Heart right ventricle (tissue), 16 donors: ENCODE measurements around the gene CDKAL1. TPM values are rescaled to one million over a fixed set of nuclear protein-coding genes. Genes with fewer than 3 reads are reported as not detected.

ENCODE experiments used
- ATAC-seq, 8 donors: fragments of 200-7000 bp; cut with Tn5 transposase; one replicate each; pipeline ENCODE4 v1.9.1; 2020; ENCODE audit warnings: mild to moderate bottlenecking in 8 of 8, moderate library complexity in 8 of 8, moderate number of reproducible peaks in 1 of 8
- DNase-seq, 2 donors: peaks; one replicate each; pipeline ENCODE4 v3.0.0-alpha.2; 2020
- H3K27ac ChIP-seq, 10 donors: fragments of 200-600 bp; sonication (generic) in 2 of 10; one replicate each; pipeline versions ENCODE4 v1.5.0 to v1.8.0; 2020 to 2022; ENCODE audit warnings: mild to moderate bottlenecking in 3 of 10
- H3K27me3 ChIP-seq, 7 donors: fragments of 200-600 bp; one replicate each; pipeline ENCODE4 v1.8.0; 2021 to 2022; ENCODE audit warnings: mild to moderate bottlenecking in 2 of 7
- H3K36me3 ChIP-seq, 9 donors: fragments of 200-600 bp; sonication (generic) in 1 of 9; one replicate each; pipeline versions ENCODE4 v1.5.0 to v1.8.0; 2020 to 2022; ENCODE audit warnings: mild to moderate bottlenecking in 2 of 9
- H3K4me1 ChIP-seq, 9 donors: fragments of 200-600 bp; sonication (generic) in 1 of 9; one replicate each; pipeline versions ENCODE4 v1.5.0 to v1.8.0; 2020 to 2022; ENCODE audit warnings: mild to moderate bottlenecking in 4 of 9
- H3K4me3 ChIP-seq, 10 donors: fragments of 200-600 bp; sonication (generic) in 2 of 10; one replicate each; pipeline versions ENCODE4 v1.5.0 to v1.8.0; 2020 to 2022; ENCODE audit warnings: mild to moderate bottlenecking in 7 of 10, moderate library complexity in 2 of 10
- H3K9me3 ChIP-seq, 11 donors: fragments of 200-600 bp in 10 of 11; sonication (generic) in 2 of 11; one replicate each; pipeline versions ENCODE4 v1.5.0 to v1.8.0; 2013 to 2022; ENCODE audit warnings: mild to moderate bottlenecking in 2 of 11, control low read depth in 1 of 11, moderate library complexity in 1 of 11
- WGBS, 2 donors: extraction: QIAGEN DNeasy Blood & Tissue Kit; methylation state at CpG; one replicate each; pipeline ENCODE4 v1.1.7; 2013; ENCODE audit warnings: inconsistent platforms in 1 of 2; 5-methylcytosine and 5-hydroxymethylcytosine counted together
- intact Hi-C, 10 donors: fragments of 100-400 bp; cut with DNase I; formaldehyde crosslinking; loops; one replicate each; pipeline versions ENCODE4 v1.11.1 to v1.14.2; 2022
- polyA plus RNA-seq, 2 donors: library from polyadenylated mRNA; stranded (reverse); fragments of 200-250 nt; gene quantifications; one replicate each; pipeline ENCODE4 v1.2.3, GENCODE V29; 2013
- total RNA-seq, 10 donors: library from RNA; stranded (reverse); fragmentation: NEBNext Ultra II Directional in 3 of 10; extraction: Animal tissue kit (Norgen Biotek cat#: 25700) in 3 of 10; gene quantifications; one replicate each; pipeline versions ENCODE4 v1.2.1 to v1.2.4, GENCODE V29; 2021 to 2023
- TF ChIP-seq, protein P1 (sequence below), 9 donors: fragments of 200-600 bp; sonication (generic) in 2 of 9; IDR thresholded peaks; one replicate each; pipeline versions ENCODE4 v1.5.0 to v1.8.0; 2021 to 2022; ENCODE audit warnings: antibody characterized with exemption in 9 of 9, mild to moderate bottlenecking in 5 of 9, moderate library complexity in 1 of 9
- donor health status: Arrhythmogenic right ventricular cardiomyopathy.
- donor health status: ischemic (EF 13 %, LVEDD 7.1; RV severe dilation, severe dysfunction).
- donor health status: healthy with polysubstance abuse.
- donor health status: DM: no; HTN: yes; CAD: no.
- donor health status: DM: no; HTN: no; CAD: no.
- donor health status: ischemic (EF 25% LVEDD 6.9; RV normal size, moderate dysfunction).
- donor health status: ischemic (EF 25% LVEDD 5.7; RV mildly dilated, moderate dysfunction).
- donor health status: healthy.
- donor health status: DM: yes; HTN: yes; CAD: no.
- donor health status: Ischemic cardiomyopathy.
- donor health status: ischemic (EF 35%, LVEDD 5.7; RV mildly dilated, moderate dysfunction).
- donor health status: nonischemic (EF 11% LVEDD 7.7; RV severe dilation, severe dysfunction).
- donor health status: DM: yes; HTN: yes; CAD: no.
- donor health status: PGD.
- donor health status: ischemic (EF 29% LVEDD 5.4; RV normal size, mild dysfunction).
- donor health status: nonischemic (EF 23%, LVEDD 6.1; RV moderate dilation, normal function).

CDKAL1 gene
- total and polyA plus RNA-seq, 12 donors: 3.2 to 14.0 (median 10.6) TPM

DNA sequence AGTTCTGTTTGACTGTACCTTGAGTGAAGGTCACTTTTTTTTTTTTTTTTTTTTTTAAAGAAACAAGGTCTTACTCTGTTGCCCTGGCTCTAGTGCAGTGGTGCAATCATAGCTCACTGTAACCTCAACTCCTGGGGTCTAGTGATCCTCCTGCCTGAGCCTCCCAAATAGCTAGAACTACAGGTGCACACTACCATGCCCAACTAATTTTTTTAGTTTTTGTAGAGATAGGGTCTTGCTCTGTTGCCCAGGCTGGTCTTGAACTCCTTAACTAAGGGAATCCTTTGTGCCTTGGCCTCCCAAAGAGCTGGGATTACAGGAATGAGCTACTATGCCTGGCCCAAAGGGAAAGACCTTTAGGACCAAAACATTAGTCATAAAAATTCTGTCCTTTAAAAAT lies 413.7 kb downstream of the CDKAL1 start:
- DNase-seq: no peak
- intact Hi-C loops: no loop called here
- H3K4me1 ChIP-seq: peaks cover 0 to 9% (median 6%) of the 10 kb centered on the region in 9 donors
- no peak overlapping the region for H3K27ac ChIP-seq
- no peak overlapping the region for H3K4me3 ChIP-seq
- TF ChIP-seq, protein P1, sequence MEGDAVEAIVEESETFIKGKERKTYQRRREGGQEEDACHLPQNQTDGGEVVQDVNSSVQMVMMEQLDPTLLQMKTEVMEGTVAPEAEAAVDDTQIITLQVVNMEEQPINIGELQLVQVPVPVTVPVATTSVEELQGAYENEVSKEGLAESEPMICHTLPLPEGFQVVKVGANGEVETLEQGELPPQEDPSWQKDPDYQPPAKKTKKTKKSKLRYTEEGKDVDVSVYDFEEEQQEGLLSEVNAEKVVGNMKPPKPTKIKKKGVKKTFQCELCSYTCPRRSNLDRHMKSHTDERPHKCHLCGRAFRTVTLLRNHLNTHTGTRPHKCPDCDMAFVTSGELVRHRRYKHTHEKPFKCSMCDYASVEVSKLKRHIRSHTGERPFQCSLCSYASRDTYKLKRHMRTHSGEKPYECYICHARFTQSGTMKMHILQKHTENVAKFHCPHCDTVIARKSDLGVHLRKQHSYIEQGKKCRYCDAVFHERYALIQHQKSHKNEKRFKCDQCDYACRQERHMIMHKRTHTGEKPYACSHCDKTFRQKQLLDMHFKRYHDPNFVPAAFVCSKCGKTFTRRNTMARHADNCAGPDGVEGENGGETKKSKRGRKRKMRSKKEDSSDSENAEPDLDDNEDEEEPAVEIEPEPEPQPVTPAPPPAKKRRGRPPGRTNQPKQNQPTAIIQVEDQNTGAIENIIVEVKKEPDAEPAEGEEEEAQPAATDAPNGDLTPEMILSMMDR (IDR thresholded peaks at IDR 0.05): no peak
- no peak for ATAC-seq
- no peaks in the 10 kb centered on the region for H3K36me3 ChIP-seq
- no peaks in the 10 kb centered on the region for H3K27me3 ChIP-seq
- peaks cover 0 to 10% (median 0%) of the 10 kb centered on the region in 11 donors for H3K9me3 ChIP-seq

DNA sequence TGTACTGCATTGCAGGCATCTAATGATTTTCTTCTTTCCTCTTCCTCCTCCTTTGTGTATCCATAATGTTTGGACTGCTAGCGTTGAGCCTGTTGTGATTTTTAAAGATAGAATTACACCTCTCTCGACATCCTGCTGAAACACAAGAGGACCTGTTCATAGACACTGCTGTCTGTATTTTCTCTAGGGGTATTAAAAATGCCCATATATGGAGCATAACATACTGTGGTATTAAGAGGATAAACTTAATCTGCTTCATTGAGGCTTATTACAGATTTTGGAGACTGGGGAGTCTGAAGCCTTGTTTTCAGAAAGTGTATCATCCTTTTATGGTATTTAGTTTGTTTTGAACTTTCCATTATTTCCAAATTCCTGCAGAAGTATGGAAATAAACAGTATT lies 414.3 kb downstream of the CDKAL1 start:
- TF ChIP-seq, protein P1 (IDR thresholded peaks at IDR 0.05): no peak
- H3K9me3 ChIP-seq: peaks cover 0 to 4% (median 0%) of the 10 kb centered on the region in 11 donors
- no peak overlapping the region for H3K4me3 ChIP-seq
- no peak for DNase-seq
- H3K27me3 ChIP-seq: no peaks in the 10 kb centered on the region
- no peak for ATAC-seq
- intact Hi-C loops: no loop called here
- no peak overlapping the region for H3K27ac ChIP-seq
- H3K4me1 ChIP-seq: peaks cover 0 to 15% (median 7%) of the 10 kb centered on the region in 9 donors
- WGBS, 2 donors: 81 to 84% methylated on average over 2 of the region's 2 CpGs
- H3K36me3 ChIP-seq: no peaks in the 10 kb centered on the region

DNA sequence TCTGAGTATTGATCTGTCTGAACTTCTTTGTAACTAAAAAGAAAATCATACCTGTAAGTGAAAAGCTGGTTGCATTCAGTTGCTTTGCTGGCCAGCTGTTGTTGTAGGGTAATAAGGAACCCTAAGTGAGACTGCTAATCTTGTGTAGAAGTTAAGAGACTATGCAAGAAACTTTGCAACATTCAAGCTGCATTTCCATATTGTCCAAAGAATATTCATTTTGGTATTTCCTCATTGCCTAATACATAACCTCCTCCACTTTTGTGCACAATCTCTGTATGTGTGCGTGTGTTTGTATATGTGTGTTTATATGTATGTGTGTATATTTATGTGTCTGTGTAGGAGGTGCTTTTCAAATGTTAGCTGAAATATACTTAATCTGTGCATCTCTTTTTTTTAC lies 414.9 kb downstream of the CDKAL1 start:
- H3K4me3 ChIP-seq: no peak overlapping the region
- H3K4me1 ChIP-seq: peaks cover 0 to 16% (median 7%) of the 10 kb centered on the region in 9 donors
- no peaks in the 10 kb centered on the region for H3K36me3 ChIP-seq
- DNase-seq (no peak), ATAC-seq (no peak)
- no peak overlapping the region for H3K27ac ChIP-seq
- no peaks in the 10 kb centered on the region for H3K27me3 ChIP-seq
- 96 to 100% methylated on average over 1 of the region's 1 CpG for WGBS, 2 donors
- intact Hi-C loops: no loop called here
- no peaks in the 10 kb centered on the region for H3K9me3 ChIP-seq
- TF ChIP-seq, protein P1 (IDR thresholded peaks at IDR 0.05): no peak

DNA sequence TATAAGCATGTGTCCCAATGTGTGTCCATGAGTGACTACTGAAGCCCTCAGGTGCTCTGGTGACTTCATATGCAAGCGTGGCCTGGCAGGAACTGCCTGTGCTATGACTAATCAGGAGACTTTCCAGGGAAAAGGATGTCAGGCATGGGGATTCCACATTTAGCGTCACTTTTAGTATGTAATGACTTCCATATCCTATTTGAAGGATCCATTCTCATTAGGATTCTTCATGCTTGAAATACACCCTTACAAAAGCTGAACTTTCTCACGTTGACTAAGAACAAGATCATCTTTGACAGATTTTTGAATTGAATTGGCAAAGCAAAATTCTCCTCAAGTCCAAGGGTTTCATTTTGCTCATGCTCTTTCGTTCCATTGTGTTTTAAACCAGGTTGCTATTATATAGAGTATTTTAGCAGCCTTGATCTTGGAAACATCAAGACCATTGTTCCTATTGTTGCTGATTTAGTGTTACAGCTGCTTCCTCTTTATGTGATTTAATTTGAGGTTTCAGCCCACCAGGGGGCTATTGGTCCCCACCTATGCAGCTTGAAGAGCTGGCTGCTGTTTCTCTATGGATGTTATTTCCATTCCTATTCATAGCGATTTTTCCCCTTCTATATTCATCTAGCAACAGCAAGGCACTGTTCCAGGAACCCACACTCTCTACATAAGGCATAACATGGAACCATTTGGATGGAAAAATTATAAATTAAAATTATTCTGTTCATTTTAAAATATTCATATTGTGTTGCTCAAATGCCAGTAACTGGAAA lies 418.6 kb downstream of the CDKAL1 start:
- H3K4me3 ChIP-seq: no peak overlapping the region
- H3K4me1 ChIP-seq: peaks cover 0 to 16% (median 7%) of the 10 kb centered on the region in 9 donors
- peaks cover 0 to 17% (median 0%) of the 10 kb centered on the region in 9 donors for H3K36me3 ChIP-seq
- DNase-seq (peak in 1 of 2 donors; percentile 13), ATAC-seq (peak in 6 of 8 donors; percentile 55 to 88 (median 73))
- TF ChIP-seq, protein P1 (IDR thresholded peaks at IDR 0.05): peak in 3 of 9 donors; percentile 15 to 27 (median 17)
- no peaks in the 10 kb centered on the region for H3K27me3 ChIP-seq
- intact Hi-C loops: no loop called here
- H3K27ac ChIP-seq: peak overlapping the region in 2 of 10 donors; percentile 10 to 34
- WGBS, 2 donors: 63 to 66% methylated on average over 5 of the region's 5 CpGs
- H3K9me3 ChIP-seq: no peaks in the 10 kb centered on the region
